ENCODE measurements around the gene JPH2. TPM values are rescaled to one million over a fixed set of nuclear protein-coding genes. Genes with fewer than 3 reads are reported as not detected.

Gene JPH2
- total and polyA plus RNA-seq, 10 of the 15 experiments (the other 5 are each of a cell fraction or from before 2014, with no cell fraction given): 0.16 TPM; not detected in 9

- intact Hi-C loops (cut with micrococcal nuclease; ENCODE audit: unreplicated experiment): no loop called here
- in situ Hi-C loops (cut with MboI): no loop called here
- no peak for ATAC-seq
- Histone ChIP-seq H3K9ac (ENCODE audit: control insufficient read depth, insufficient read depth, low read length) (no peak overlapping the region), H2AFZ (ENCODE audit: control insufficient read depth, low read depth, low read length) (no peak overlapping the region), H4K20me1 (ENCODE audit: control insufficient read depth, insufficient read depth) (no peaks in the 10 kb centered on the region), H3K9me3 (replicated peaks; ENCODE audit: control insufficient read depth, insufficient read depth, low read length) (no peaks in the 10 kb centered on the region), H3K36me3 (ENCODE audit: control insufficient read depth in 2 of 2, insufficient read depth in 2 of 2, low read length in 1 of 2) (peaks cover 3 to 35% of the 10 kb centered on the region in 2 experiments; a peak in 3 of 4 replicates), H3K27ac (ENCODE audit: control insufficient read depth, insufficient read depth) (no peak overlapping the region), H3K79me2 (ENCODE audit: control insufficient read depth, insufficient read depth, low read length) (peaks cover 40% of the 10 kb centered on the region), H3K4me3 (no peak overlapping the region), H3K4me2 (ENCODE audit: control insufficient read depth, insufficient read depth) (no peak overlapping the region), H3K4me1 (ENCODE audit: control insufficient read depth, insufficient read depth, low read length) (no peaks in the 10 kb centered on the region), H3K27me3 (replicated peaks in 1 of 2; ENCODE audit: control insufficient read depth in 2 of 2, insufficient read depth in 2 of 2, low read length in 1 of 2) (no peaks in the 10 kb centered on the region)
- POLR2A ChIA-PET: no interaction called here
- DNase-seq (ENCODE audit: low read depth, low spot score): no peak
- CTCF ChIA-PET: interaction anchor here (0.7 to 1.1 kb wide), 3 partner anchors 13 to 1089 kb away, joined by 3 to 4 read pairs (median 4); no protein-coding TSS in a partner anchor
- 91% methylated on average over 10 of the region's 10 CpGs for WGBS (ENCODE audit: insufficient coverage, insufficient replicate concordance, low lambda C conversion rate, missing lambda C conversion rate)
- RAD21 ChIA-PET (ENCODE audit: unreplicated experiment): no interaction called here
- no TSS peak for BruUV-seq (replicated peaks)
- SMC1A ChIA-PET (ENCODE audit: uncharacterized antibody, unreplicated experiment): no interaction called here
- TF ChIP-seq ZNF384 (IDR thresholded peaks at IDR 0.05; ENCODE audit: borderline replicate concordance, low read depth, low read length): no peak
- no peak for TF ChIP-seq SMARCA5 (IDR thresholded peaks at IDR 0.05)
- TF ChIP-seq CBX5 (IDR thresholded peaks at IDR 0.05; ENCODE audit: low read depth): no peak
- no peak for TF ChIP-seq NFYA (IDR thresholded peaks at IDR 0.05; ENCODE audit: borderline replicate concordance, low read depth, low read length)
- no peak for TF ChIP-seq EED (IDR thresholded peaks at IDR 0.05; ENCODE audit: low read depth)
- FAIRE-seq: no peak
Observed at GRCh38 chr20:44204832-44205215, 17.8 kb upstream of the JPH2 start.

DNA sequence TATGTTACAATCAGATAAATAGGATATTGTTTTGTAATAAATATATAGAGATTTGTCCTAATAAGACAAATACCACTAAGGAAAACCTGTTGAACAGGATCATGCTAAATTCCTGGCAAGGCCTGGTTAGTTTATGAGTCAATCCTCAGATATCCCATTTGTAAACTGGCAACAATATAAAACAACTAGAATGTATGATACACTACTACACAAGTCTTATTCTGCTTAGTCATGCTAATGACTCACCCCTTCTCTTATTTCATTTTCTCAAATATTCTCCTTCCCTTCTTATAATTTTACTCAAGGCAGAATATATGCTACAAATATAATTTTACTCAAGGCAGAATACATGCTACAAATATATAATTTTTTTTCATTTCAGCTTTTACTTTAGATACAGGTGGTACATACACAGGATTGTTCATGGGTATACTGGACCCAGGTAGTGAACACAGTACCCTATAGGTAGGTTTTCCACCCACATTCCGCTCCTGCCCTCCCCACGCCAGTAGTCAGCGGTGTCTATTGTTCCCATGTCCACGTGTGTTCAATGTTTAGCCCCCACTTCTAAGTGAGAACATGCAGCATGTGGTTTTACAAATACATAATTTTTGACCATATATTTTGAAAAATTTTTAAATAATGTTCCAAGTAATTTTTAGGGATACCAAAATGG lies 17.3 kb upstream of the JPH2 start:
- intact Hi-C loops (cut with micrococcal nuclease; ENCODE audit: unreplicated experiment): no loop called here
- peaks cover 5 to 35% of the 10 kb centered on the region in 2 experiments for H3K36me3 ChIP-seq (ENCODE audit: control insufficient read depth in 2 of 2, insufficient read depth in 2 of 2, low read length in 1 of 2)
- no peaks in the 10 kb centered on the region for H3K9me3 ChIP-seq (replicated peaks; ENCODE audit: control insufficient read depth, insufficient read depth, low read length)
- H3K27ac ChIP-seq (ENCODE audit: control insufficient read depth, insufficient read depth): no peak overlapping the region
- ChIA-PET CTCF (interaction anchor here (0.7 to 1.1 kb wide), 3 partner anchors 13 to 1090 kb away, joined by 3 to 4 read pairs (median 4); no protein-coding TSS in a partner anchor), RAD21 (ENCODE audit: unreplicated experiment) (no interaction called here), SMC1A (ENCODE audit: uncharacterized antibody, unreplicated experiment) (no interaction called here), POLR2A (no interaction called here)
- no peaks in the 10 kb centered on the region for H3K27me3 ChIP-seq (replicated peaks in 1 of 2; ENCODE audit: control insufficient read depth in 2 of 2, insufficient read depth in 2 of 2, low read length in 1 of 2)
- ATAC-seq (no peak), FAIRE-seq (no peak), DNase-seq (ENCODE audit: low read depth, low spot score) (no peak)
- no peak overlapping the region for H3K4me2 ChIP-seq (ENCODE audit: control insufficient read depth, insufficient read depth)
- BruUV-seq (replicated peaks): no TSS peak
- H3K79me2 ChIP-seq (ENCODE audit: control insufficient read depth, insufficient read depth, low read length): peaks cover 34% of the 10 kb centered on the region
- no peak overlapping the region for H2AFZ ChIP-seq (ENCODE audit: control insufficient read depth, low read depth, low read length)
- H3K4me1 ChIP-seq (ENCODE audit: control insufficient read depth, insufficient read depth, low read length): no peaks in the 10 kb centered on the region
- H4K20me1 ChIP-seq (ENCODE audit: control insufficient read depth, insufficient read depth): no peaks in the 10 kb centered on the region
- 95% methylated on average over 4 of the region's 4 CpGs for WGBS (ENCODE audit: insufficient coverage, insufficient replicate concordance, low lambda C conversion rate, missing lambda C conversion rate)
- no peak overlapping the region for H3K9ac ChIP-seq (ENCODE audit: control insufficient read depth, insufficient read depth, low read length)
- in situ Hi-C loops (cut with MboI): no loop called here
- H3K4me3 ChIP-seq: no peak overlapping the region
- TF ChIP-seq, protein P1, sequence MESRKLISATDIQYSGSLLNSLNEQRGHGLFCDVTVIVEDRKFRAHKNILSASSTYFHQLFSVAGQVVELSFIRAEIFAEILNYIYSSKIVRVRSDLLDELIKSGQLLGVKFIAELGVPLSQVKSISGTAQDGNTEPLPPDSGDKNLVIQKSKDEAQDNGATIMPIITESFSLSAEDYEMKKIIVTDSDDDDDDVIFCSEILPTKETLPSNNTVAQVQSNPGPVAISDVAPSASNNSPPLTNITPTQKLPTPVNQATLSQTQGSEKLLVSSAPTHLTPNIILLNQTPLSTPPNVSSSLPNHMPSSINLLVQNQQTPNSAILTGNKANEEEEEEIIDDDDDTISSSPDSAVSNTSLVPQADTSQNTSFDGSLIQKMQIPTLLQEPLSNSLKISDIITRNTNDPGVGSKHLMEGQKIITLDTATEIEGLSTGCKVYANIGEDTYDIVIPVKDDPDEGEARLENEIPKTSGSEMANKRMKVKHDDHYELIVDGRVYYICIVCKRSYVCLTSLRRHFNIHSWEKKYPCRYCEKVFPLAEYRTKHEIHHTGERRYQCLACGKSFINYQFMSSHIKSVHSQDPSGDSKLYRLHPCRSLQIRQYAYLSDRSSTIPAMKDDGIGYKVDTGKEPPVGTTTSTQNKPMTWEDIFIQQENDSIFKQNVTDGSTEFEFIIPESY (IDR thresholded peaks at IDR 0.05): no peak
- TF ChIP-seq SIN3A (IDR thresholded peaks at IDR 0.05; ENCODE audit: low read depth, low read length) (no peak), EED (IDR thresholded peaks at IDR 0.05; ENCODE audit: low read depth) (no peak), NKRF (conservative IDR thresholded peaks at IDR 0.05) (no peak)
- TF ChIP-seq, protein P2, sequence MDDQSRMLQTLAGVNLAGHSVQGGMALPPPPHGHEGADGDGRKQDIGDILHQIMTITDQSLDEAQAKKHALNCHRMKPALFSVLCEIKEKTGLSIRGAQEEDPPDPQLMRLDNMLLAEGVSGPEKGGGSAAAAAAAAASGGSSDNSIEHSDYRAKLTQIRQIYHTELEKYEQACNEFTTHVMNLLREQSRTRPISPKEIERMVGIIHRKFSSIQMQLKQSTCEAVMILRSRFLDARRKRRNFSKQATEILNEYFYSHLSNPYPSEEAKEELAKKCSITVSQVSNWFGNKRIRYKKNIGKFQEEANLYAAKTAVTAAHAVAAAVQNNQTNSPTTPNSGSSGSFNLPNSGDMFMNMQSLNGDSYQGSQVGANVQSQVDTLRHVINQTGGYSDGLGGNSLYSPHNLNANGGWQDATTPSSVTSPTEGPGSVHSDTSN (IDR thresholded peaks at IDR 0.05; ENCODE audit: insufficient replicate concordance, low read depth, low read length): no peak
- TF ChIP-seq, protein P3, sequence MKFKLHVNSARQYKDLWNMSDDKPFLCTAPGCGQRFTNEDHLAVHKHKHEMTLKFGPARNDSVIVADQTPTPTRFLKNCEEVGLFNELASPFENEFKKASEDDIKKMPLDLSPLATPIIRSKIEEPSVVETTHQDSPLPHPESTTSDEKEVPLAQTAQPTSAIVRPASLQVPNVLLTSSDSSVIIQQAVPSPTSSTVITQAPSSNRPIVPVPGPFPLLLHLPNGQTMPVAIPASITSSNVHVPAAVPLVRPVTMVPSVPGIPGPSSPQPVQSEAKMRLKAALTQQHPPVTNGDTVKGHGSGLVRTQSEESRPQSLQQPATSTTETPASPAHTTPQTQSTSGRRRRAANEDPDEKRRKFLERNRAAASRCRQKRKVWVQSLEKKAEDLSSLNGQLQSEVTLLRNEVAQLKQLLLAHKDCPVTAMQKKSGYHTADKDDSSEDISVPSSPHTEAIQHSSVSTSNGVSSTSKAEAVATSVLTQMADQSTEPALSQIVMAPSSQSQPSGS (IDR thresholded peaks at IDR 0.05; ENCODE audit: low read length): no peak

All from GM12878 (cell line).